HG02885 (cell line): Measurements from ENCODE around the gene OR1F1.

Source experiments
- ATAC-seq: cut with Tn5 transposase; IDR thresholded peaks from one replicate; pipeline ENCODE4 v1.9.1; 2021; ENCODE audit warnings: mild to moderate bottlenecking; ENCODE audit not compliant: unreplicated experiment, poor library complexity

OR1F1 gene

DNA sequence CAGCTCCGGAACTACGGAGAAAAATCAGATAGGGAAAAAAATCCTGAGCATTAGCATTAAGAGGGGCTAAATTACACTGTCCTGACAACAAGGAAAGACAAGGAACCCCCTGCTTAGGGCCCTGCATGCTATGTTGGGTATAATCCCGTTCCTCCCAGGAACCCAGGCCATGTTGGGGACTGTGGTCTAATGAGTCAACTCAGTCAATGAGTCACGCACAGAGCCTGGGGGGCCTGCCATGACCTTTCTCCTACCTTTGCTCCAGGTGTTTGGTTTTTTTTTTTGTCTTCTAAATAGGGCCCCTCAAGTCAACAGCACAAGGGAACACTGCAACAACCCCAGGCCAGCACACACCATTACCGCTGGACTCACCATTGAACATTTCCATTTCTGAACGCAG is 55.9 kb downstream of the OR1F1 start:
- no peak for ATAC-seq

GRCh38 chr16:3246002-3246401 is 58.0 kb downstream of the OR1F1 start:
- ATAC-seq: no peak

DNA sequence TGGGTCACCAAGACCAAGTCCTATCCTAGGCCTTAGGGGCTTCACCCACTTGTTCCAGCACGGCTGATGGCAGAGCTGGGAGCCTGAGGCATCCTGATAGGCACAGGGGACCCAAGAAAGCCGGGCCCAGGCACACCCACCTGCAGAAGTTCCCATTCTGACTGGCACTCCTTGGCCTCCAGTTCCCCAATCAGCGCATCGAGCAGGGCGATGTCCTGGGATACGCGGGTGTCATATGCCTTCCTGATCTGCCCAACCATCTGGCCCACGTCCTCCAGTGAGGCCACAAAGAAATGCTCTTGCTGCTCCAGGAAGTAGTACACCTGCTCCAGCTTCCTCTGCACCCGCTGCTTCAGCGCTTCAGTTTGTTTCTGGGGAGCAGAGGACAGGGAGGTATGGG is 58.9 kb downstream of the OR1F1 start:
- ATAC-seq: no peak

GRCh38 chr16:3248596-3248995 is 60.6 kb downstream of the OR1F1 start:
- ATAC-seq: no peak

- ATAC-seq: no peak
Observed at GRCh38 chr16:3249020-3249419, 61.0 kb downstream of the OR1F1 start.

- no peak for ATAC-seq
Observed at GRCh38 chr16:3249451-3249850, 61.4 kb downstream of the OR1F1 start.

- no peak for ATAC-seq
Observed at GRCh38 chr16:3252967-3253366, 65.0 kb downstream of the OR1F1 start.

DNA sequence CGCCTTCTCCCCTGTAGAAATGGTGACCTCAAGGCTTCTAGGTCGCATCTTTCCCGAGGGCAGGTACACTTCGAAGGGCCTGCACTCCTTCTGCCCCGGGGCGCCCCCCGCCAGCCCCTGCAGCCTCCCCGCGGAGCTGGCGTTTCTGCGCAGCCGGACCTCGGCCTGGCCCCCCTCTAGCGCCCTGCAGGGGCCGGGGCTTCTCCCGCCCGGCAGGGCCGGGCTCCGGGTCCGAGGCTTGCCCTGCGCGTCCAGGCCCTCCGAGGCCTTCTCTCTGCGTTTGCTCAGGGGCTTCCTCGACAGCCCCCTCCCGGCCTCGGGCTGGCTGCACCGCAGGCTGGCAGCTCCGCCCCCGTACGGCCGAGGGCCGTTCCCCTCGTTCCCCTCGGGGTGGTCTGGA is 66.3 kb downstream of the OR1F1 start:
- ATAC-seq: no peak
